ENCODE measurements around the gene LDB3. TPM values are rescaled to one million over a fixed set of nuclear protein-coding genes. Genes with fewer than 3 reads are reported as not detected.

The LDB3 gene
- total RNA-seq, 1 experiment from 2014 or later = 0.04 TPM

- no peaks in the 10 kb centered on the region for H3F3A ChIP-seq (ENCODE audit: low read length, unreplicated experiment)
- H2AFZ ChIP-seq (ENCODE audit: low read length) = no peak overlapping the region
- BruUV-seq (replicated peaks) = no TSS peak
- intact Hi-C loops (cut with micrococcal nuclease) = no loop called here
- ATAC-seq = no peak
- no peaks in the 10 kb centered on the region for H3K9me3 ChIP-seq (ENCODE audit: low read length)
- DNase-seq = no peak
- no peaks in the 10 kb centered on the region for H3K9me2 ChIP-seq (replicated peaks; ENCODE audit: low read length)
- ChIA-PET POLR2A (ENCODE audit: unreplicated experiment) (no interaction called here), CTCF (no interaction called here)
- no peak overlapping the region for H3K4me3 ChIP-seq (ENCODE audit: low read length)
- H4K20me1 ChIP-seq (ENCODE audit: low read length) = no peaks in the 10 kb centered on the region
- TF ChIP-seq CTCF (conservative IDR thresholded peaks at IDR 0.05; ENCODE audit: low read depth, low read length) (no peak), EZH2 (IDR thresholded peaks at IDR 0.05; ENCODE audit: low read length, unreplicated experiment) (no peak), EZH2phosphoT487 (IDR thresholded peaks at IDR 0.05; ENCODE audit: borderline replicate concordance, low read length) (no peak)
- no peak overlapping the region for H3K9ac ChIP-seq (ENCODE audit: low read length)
- H3K4me2 ChIP-seq (ENCODE audit: low read length) = no peak overlapping the region
- no peaks in the 10 kb centered on the region for H3K79me2 ChIP-seq (ENCODE audit: low read length)
- H3K36me3 ChIP-seq (ENCODE audit: low read depth, low read length) = no peaks in the 10 kb centered on the region
- H3K4me1 ChIP-seq (ENCODE audit: insufficient read depth, low read length) = no peaks in the 10 kb centered on the region; the same call in 1 of the 2 replicates
- H3K27me3 ChIP-seq (ENCODE audit: low read length) = no peaks in the 10 kb centered on the region
- no peak overlapping the region for H3K27ac ChIP-seq (ENCODE audit: low read length)
Measured at GRCh38 chr10:86723009-86723408, 54.7 kb downstream of the LDB3 start.

- ATAC-seq (no peak), DNase-seq (no peak)
- Histone ChIP-seq H3K9me3 (ENCODE audit: low read length) (no peaks in the 10 kb centered on the region), H3K9ac (ENCODE audit: low read length) (no peak overlapping the region), H3K4me3 (ENCODE audit: low read length) (no peak overlapping the region), H4K20me1 (ENCODE audit: low read length) (no peaks in the 10 kb centered on the region), H3K4me2 (ENCODE audit: low read length) (no peak overlapping the region), H3K27me3 (ENCODE audit: low read length) (no peaks in the 10 kb centered on the region), H3K9me2 (replicated peaks; ENCODE audit: low read length) (no peaks in the 10 kb centered on the region), H3K79me2 (ENCODE audit: low read length) (no peaks in the 10 kb centered on the region), H3K27ac (ENCODE audit: low read length) (no peak overlapping the region), H3F3A (ENCODE audit: low read length, unreplicated experiment) (no peaks in the 10 kb centered on the region), H3K36me3 (ENCODE audit: low read depth, low read length) (no peaks in the 10 kb centered on the region), H2AFZ (ENCODE audit: low read length) (no peak overlapping the region), H3K4me1 (ENCODE audit: insufficient read depth, low read length) (no peaks in the 10 kb centered on the region; the same call in 1 of the 2 replicates)
- no peak for TF ChIP-seq CTCF (conservative IDR thresholded peaks at IDR 0.05; ENCODE audit: low read depth, low read length)
- TF ChIP-seq EZH2 (IDR thresholded peaks at IDR 0.05; ENCODE audit: low read length, unreplicated experiment) = no peak
- no peak for TF ChIP-seq EZH2phosphoT487 (IDR thresholded peaks at IDR 0.05; ENCODE audit: borderline replicate concordance, low read length)
- intact Hi-C loops (cut with micrococcal nuclease) = no loop called here
- CTCF ChIA-PET = no interaction called here
- no TSS peak for BruUV-seq (replicated peaks)
- POLR2A ChIA-PET (ENCODE audit: unreplicated experiment) = no interaction called here
Measured at GRCh38 chr10:86724445-86724844, 56.1 kb downstream of the LDB3 start.

- TF ChIP-seq EZH2phosphoT487 (IDR thresholded peaks at IDR 0.05; ENCODE audit: borderline replicate concordance, low read length) (no peak), EZH2 (IDR thresholded peaks at IDR 0.05; ENCODE audit: low read length, unreplicated experiment) (no peak), CTCF (conservative IDR thresholded peaks at IDR 0.05; ENCODE audit: low read depth, low read length) (no peak)
- Histone ChIP-seq H2AFZ (ENCODE audit: low read length) (no peak overlapping the region), H3K9me2 (replicated peaks; ENCODE audit: low read length) (no peaks in the 10 kb centered on the region), H4K20me1 (ENCODE audit: low read length) (no peaks in the 10 kb centered on the region), H3F3A (ENCODE audit: low read length, unreplicated experiment) (no peaks in the 10 kb centered on the region), H3K4me1 (ENCODE audit: insufficient read depth, low read length) (no peaks in the 10 kb centered on the region; the same call in 1 of the 2 replicates), H3K4me3 (ENCODE audit: low read length) (no peak overlapping the region), H3K36me3 (ENCODE audit: low read depth, low read length) (no peaks in the 10 kb centered on the region), H3K9ac (ENCODE audit: low read length) (no peak overlapping the region), H3K27ac (ENCODE audit: low read length) (no peak overlapping the region), H3K79me2 (ENCODE audit: low read length) (no peaks in the 10 kb centered on the region), H3K9me3 (ENCODE audit: low read length) (no peaks in the 10 kb centered on the region), H3K4me2 (ENCODE audit: low read length) (no peak overlapping the region), H3K27me3 (ENCODE audit: low read length) (no peaks in the 10 kb centered on the region)
- POLR2A ChIA-PET (ENCODE audit: unreplicated experiment) = no interaction called here
- no peak for DNase-seq
- intact Hi-C loops (cut with micrococcal nuclease) = no loop called here
- ATAC-seq = no peak
- CTCF ChIA-PET = no interaction called here
- BruUV-seq (replicated peaks) = no TSS peak
Measured at GRCh38 chr10:86725980-86726676, 57.8 kb downstream of the LDB3 start.
